Astrocyte (in vitro differentiated cells and primary cell): Measurements from ENCODE around the gene KHDC1.

Source experiments
- CTCF ChIP-seq: IDR thresholded peaks from 2 replicates; pipeline ENCODE4 v1.5.1; 2011; ENCODE audit warnings: low read depth, mild to moderate bottlenecking, inconsistent platforms, low read length, moderate library complexity; ENCODE audit not compliant: insufficient read depth
- EZH2 ChIP-seq: IDR thresholded peaks from 2 replicates; pipeline ENCODE4 v1.6.1; 2012; ENCODE audit warnings: mild to moderate bottlenecking, low read length, inconsistent platforms; ENCODE audit not compliant: insufficient read depth

- TF ChIP-seq CTCF = no peak
- no peak for TF ChIP-seq EZH2
Observed at GRCh38 chr6:73227606-73228255, 35.3 kb downstream of the KHDC1 start.
